Thyroid gland (tissue), 4 donors: ENCODE data around the gene CFHR3.
"Not testable (repeated sequence)": the region's sequence is repeated elsewhere in the genome, so short reads cannot be mapped to it uniquely, and the experiment has no call there.

ENCODE experiments used
- CTCF ChIP-seq, 6 experiments: fragments of 200-600 bp in 3 of 6; fragments of 450-650 bp in 3 of 6; sonication (generic) in 3 of 6; IDR thresholded peaks; one replicate each; pipeline ENCODE4 v1.5.1; 2016 to 2019; ENCODE audit warnings: antibody characterized with exemption in 6 of 6, mild to moderate bottlenecking in 2 of 6, inconsistent platforms in 1 of 6, moderate library complexity in 1 of 6
- POLR2A ChIP-seq, 2 donors: fragments of 450-650 bp; IDR thresholded peaks; one replicate each; pipeline ENCODE4 v1.6.1; 2017; ENCODE audit warnings: antibody characterized with exemption in 2 of 2, mild to moderate bottlenecking in 2 of 2, moderate library complexity in 1 of 2

GRCh38 chr1:196801920-196802319 lies 27.3 kb downstream of the CFHR3 start:
- not testable (repeated sequence) for TF ChIP-seq CTCF, POLR2A (IDR thresholded peaks at IDR 0.05)
